GM12864 (cell line): ENCODE data around the gene KBTBD4.
"Not testable (repeated sequence)": the region's sequence is repeated elsewhere in the genome, so short reads cannot be mapped to it uniquely, and the experiment has no call there.

Experiments used
- DNase-seq: peaks from one replicate; pipeline ENCODE4 v3.0.0-alpha.2; 2011; ENCODE audit warnings: low read depth
- H3K4me3 ChIP-seq: 2 replicates; pipeline ENCODE4 v1.5.1; 2011; ENCODE audit warnings: mild to moderate bottlenecking, low read depth, low read length, control low read depth
- CTCF ChIP-seq: IDR thresholded peaks from 2 replicates; pipeline ENCODE4 v1.5.1; 2011; ENCODE audit warnings: low read depth, mild to moderate bottlenecking, moderate library complexity, low read length, control low read depth, inconsistent platforms; ENCODE audit errors: missing control alignments

KBTBD4 gene

GRCh38 chr11:47529951-47530350 is 48.8 kb downstream of the KBTBD4 start:
- TF ChIP-seq CTCF = no peak
- DNase-seq = no peak
- H3K4me3 ChIP-seq = no peak overlapping the region

- DNase-seq = no peak
- no peak for TF ChIP-seq CTCF
- H3K4me3 ChIP-seq = no peak overlapping the region
These were observed 51.6 kb downstream of the KBTBD4 start for GRCh38 chr11:47527186-47527585.

DNA sequence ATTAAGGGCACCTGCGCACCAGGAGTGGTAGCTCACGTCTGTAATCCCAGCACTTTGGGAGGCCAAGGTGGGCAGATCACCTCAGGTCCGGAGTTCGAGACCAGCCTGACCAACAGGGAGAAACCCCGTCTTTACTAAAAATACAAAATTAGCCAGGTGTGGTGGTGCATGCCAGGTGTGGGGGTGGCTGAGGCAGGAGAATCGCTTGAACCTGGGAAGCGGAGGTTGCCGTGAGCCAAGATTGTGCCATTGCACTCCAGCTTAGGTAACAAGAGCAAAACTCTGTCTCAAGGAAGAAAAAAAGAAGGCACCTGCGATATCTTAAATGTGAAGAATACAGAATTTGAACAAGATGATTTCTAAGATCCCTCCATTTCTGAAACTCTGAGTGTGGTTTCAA is 52.7 kb downstream of the KBTBD4 start:
- H3K4me3 ChIP-seq, DNase-seq: not testable (repeated sequence)

GRCh38 chr11:47524291-47524874 is 54.4 kb downstream of the KBTBD4 start:
- H3K4me3 ChIP-seq = peak overlapping the region; percentile 14; the same call in 1 of the 2 replicates
- no peak for TF ChIP-seq CTCF
- no peak for DNase-seq

GRCh38 chr11:47523490-47524225 is 55.1 kb downstream of the KBTBD4 start:
- DNase-seq = no peak
- no peak for TF ChIP-seq CTCF
- no peak overlapping the region for H3K4me3 ChIP-seq
